CD4-positive, alpha-beta T cell treated with Interferon alpha-2 for 1 hour (primary cell): ENCODE results near the gene PACS2.
"Not testable (repeated sequence)": the region's sequence is repeated elsewhere in the genome, so short reads cannot be mapped to it uniquely, and the experiment has no call there.

Source experiments
- DNase-seq, 2 donors: peaks; one replicate each; pipeline ENCODE4 v3.0.0-alpha.2; 2020 to 2022

The PACS2 gene

DNA sequence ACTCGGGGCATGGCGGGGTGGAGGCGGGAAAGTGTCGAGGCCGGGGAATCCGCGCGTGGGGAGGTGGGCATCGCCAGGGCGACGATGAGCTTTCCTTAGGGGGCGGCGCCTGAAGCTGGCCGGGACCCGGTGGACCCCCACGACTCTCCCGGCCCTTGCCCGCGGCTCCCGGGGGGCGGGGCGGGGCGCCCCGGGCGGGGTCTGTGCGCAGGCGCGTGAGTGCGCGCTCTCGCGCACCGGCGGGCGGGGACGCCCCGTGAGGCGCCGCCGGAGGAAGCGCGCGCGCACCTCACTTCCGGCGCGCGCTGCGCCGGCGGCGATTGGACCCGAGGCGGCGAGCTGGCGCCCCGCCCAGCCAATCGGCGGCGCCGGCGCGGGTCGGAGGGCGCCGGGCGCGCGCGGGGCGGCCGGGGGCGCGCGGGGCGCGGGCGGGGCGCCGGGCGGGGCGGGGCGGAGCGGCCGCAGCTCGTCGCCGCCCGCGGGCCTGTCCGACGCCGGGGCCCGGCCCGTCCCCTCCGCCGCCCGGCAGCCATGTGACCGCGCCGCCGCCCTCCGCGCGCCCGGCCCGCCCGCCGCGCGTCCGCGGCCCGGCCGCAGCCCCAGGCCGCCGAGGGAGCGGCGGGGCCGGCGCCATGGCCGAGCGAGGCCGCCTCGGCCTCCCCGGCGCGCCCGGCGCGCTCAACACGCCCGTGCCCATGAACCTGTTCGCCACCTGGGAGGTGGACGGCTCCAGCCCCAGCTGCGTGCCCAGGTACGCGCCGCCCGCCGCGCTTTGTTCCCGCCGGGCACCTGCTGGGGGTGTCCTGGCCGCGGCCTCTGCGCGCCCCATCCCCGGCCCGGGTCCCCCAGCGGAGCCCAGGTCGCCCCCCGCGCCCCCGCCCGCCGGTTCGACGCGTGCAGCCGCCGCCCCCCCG, at the start of gene PACS2:
PACS2 (plus strand) TSS at position 462 of the 914 bp plus-strand sequence; CDS start at position 633, 171 bp downstream.
- peak; percentile 75 to 86 for DNase-seq

DNA sequence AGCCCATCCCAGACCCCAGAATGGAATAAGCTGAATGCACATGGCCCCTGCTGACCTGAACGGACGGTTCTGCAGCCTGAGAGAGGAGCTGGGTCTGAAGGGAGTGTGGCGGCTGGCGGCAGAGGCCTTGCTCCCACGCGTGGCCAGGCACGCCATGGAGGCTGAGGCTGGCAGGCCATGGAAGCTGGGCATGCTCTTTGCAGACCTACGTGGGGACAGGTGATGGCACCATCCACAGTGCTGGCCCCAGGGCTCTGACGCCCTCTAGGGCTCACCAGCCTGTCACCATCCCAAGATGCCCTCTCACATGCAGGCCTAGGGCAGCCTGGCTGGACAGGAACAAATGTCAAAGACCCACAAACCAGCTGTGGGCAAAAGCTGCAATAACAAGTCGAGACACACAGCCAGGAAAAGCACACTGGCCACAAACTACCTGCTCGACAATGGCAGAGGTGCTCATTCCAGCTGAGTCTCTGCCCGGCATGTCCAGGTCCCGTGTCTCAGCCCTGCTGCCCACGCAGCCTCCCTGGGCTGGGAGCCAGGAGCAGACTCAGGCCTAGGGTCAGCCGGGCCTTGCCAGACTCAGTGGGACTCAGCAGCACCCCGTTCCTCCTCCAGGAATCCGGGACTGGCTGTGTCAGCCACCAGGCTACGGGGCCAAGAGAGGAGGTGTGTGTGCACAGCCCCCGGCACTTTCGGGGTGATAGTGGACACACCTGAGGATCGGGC, 46.6 kb upstream of the PACS2 start:
- no peak for DNase-seq

DNA sequence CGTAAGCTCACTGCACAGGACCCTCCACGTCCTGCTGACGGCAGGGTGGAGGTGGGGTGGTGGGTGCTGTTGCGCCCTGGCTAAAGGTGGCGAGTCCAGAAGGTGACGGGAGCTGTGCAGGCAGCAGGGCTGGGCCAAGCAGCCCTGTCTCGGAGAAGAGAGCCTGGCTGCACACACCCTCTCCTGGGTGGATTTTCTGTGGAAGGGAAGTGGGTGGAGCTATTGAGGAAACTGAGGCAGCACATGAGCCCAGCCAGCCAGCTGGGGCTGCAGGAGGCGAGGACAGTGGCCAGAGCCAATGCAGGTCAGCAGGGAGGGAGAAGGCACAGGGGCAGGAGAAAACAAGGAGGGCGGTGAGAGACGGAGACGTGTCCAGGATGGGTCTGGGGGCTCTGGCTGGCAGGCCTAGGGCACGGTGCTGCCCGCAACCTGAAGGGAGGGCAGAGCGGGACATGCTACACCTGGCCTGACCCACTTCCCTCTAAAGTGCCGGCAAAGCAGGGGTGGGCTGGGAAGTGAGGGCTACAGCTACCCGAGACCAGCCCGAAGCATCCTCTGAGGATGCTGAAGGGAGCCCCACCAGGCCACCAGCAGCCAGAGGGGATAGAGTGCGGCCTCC, 45.7 kb upstream of the PACS2 start:
- no peak for DNase-seq

DNA sequence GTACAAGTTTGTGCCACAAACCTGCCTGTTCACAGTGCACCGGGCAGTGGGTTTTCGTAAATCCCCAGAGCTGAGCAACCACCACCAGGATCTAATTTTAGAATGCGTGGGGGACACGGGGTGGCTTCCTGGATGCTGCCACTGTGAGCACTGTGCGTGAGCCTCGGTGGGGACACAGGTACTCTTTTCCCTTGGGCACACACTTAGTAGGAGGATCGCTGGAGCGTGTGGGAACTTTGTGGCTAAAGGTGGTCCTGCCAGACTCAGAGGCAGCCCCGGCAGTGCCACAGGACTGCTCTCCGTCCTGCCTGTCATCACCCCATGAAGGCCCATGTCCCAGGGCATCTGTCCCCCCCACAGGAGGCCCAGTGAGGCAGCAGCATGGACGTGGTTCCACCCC, 45.1 kb upstream of the PACS2 start:
- DNase-seq, result no peak

DNA sequence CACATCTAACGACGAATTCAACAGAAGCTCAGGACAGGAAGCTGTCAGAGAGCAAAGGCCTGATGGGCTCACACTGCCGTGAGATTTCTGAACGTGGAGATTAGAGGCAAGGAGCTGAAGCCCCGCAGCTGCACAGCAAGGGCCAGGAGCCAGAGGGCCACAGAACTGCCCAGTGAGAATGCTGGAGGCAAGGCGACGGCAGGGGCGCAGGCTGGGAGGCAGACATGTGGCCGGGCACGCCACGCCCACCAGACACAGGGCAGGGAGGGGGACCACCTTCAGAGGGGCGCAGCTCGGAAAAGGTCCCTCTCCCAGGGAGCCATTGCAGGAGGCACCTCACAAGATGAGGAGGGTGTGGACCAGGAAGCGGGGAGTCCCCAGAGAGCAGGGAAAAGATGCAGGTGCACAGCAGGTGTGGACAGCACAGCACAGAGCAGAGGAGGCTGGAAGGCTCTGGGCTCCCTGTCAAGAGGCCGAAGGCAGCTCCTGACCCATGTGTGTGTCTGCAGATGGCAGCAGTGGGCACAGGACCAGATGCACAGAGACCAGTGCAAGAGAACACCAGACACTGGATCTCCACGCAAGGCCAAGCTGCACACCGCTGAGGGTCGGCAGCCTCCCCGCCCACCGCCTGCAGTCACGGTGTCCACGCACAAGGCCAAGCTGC, 43.2 kb upstream of the PACS2 start:
- no peak for DNase-seq

DNA sequence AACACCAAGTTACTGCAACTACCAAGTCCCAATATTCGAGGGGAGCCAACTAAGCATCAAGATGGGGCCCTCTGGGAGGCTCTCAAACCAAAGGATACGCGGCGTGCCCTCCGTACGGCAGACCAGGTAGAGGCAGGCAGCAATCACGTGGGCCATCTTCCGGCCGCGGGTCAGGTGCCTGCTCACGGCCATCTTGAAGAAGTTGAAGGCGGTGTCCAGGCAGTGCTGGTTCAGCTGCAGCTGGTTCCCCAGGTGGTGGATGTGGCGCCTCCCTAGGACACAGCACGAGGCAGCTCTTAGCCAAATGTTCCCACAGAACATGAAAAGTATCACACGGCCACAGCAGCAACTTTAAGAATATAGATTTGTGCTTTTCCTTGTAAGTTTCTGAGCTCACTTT, 41.9 kb upstream of the PACS2 start:
- DNase-seq, result no peak

DNA sequence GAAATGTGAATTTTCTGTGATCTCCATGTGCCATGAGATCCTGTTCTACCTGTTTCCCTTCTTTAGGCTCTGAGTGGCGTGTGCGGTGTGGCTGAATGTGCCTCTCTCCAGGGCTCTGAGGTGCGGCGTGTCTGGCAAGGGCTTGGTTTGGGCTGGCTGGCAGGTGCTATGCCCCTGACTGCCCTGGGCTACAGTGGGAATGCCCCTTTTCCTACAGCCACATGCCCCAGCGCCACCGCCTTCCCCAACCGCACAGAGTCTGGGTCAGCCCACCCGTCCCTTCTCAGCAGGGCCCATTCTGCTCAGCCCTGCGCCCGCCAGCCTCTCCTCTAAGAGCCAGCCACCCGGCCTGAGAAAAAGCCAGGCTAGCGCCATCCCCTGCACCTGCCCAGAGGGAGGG, 41.5 kb upstream of the PACS2 start:
- no peak for DNase-seq

DNA sequence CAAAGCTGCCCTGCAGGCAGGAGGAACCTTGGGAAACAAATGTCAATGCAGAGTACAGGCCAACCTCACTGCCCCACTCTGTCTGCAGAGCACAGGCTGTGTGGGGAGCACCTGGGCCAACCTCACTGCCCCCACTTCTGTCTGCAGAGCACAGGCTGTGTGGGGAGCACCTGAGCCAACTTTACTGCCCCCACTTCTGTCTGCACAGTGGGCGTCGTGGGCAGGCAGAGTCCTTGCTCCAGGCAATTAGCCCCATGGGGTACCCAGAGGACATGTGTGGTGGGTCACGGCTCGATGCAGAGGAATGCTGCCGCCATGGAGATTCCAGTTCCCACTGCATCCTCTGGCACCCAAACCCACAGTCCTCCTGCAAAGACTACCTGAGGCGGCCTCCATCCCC, 39.9 kb upstream of the PACS2 start:
- DNase-seq, result no peak

DNA sequence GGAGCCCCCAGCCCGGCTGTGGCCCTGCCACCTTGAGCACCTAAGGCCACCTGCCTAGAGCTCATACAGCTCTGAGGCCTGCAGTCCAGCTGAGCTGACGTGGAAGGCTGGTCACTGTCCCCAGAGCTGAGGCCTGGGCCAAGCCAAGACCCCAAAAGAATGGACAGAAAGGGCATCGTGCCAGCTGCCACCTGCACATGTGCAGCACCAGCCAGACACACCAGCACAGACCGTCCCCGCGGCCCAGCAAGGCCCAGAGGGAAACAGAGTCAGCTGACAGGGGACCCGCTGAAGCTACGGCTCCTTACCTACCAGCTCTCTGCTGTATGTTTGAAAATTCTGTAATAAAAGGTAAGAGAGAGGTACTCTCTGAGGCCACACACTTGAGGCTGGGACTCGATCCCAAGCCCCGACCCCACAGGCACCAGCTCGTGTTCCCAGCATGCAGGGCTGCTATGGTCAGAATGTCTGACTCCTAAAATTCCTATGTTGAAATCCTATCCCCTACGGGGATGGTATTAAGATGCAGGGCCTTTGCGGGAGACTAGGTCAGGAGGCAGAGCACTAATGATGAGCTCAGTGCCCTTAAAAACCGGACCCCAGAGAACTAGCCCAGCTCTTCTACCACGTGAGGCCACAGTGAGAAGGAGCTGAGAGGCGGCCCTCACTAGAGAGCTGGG, 39.1 kb upstream of the PACS2 start:
- DNase-seq, result no peak

DNA sequence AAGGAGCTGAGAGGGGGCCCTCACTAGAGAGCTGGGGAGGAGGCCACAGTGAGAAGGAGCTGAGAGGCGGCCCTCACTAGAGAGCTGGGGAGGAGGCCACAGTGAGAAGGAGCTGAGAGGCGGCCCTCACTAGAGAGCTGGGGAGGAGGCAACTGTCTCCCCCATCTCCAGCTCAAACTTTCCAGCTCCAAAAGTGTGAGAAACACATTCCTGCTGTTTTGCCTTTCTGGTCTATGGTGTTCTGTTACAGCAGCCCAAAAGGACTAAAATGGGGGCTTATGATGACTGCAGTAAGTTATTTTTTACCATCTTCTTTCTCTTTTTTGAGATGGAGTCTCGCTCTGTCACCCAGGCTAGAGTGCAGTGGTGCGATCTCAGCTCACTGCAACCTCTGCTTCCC, 37.1 kb upstream of the PACS2 start:
- DNase-seq, result not testable (repeated sequence)

DNA sequence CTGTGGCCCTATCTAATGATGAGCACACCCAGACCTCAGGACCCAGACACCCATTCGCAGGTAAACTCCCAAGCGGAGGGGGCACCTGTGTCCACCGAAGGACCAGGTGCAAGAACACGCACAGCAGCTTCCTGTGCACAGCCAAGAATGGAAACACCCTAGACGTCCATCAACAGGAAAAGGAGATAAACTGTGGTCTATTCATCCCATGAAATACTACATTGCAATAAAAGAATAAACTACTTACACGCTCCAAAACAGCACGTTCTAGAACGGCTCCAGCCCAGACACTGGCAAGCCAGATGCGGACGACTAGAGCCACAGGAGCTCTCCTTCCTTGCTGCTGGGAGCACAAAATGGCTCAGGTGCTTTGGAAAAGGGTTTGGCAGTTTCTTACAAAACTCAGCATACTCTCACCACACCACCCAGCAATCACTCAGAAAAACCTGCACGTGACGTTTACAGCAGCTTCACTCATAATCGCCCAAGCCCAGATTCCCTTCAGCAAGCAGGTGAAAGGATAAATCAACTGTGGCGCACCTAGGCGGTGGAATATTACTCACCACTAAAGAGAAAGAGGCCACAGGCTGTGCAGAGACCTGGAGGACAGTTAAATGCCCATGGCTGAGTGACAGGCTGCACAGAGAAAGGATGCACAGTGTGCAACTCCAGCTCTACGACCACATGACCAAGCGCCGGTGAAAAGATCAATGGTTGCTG, 34.7 kb upstream of the PACS2 start:
- DNase-seq, result no peak

DNA sequence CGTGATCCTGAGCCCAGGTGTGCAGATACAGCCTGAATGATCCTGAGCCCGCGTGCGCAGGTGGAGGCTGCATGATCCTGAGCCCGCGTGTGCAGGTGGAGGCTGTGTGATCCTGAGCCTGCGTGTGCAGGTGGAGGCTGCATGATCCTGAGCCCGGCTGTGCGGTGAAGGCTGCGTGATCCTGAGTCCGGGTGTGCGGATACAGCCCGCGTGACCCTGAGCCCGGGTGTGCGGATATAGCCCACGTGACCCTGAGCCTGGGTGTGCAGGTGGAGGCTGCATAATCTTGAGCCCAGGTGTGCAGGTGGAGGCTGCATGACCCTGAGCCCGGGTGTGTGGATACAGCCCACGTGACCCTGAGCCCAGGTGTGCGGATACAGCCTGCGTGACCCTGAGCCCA, 34.0 kb upstream of the PACS2 start:
- no peak for DNase-seq

DNA sequence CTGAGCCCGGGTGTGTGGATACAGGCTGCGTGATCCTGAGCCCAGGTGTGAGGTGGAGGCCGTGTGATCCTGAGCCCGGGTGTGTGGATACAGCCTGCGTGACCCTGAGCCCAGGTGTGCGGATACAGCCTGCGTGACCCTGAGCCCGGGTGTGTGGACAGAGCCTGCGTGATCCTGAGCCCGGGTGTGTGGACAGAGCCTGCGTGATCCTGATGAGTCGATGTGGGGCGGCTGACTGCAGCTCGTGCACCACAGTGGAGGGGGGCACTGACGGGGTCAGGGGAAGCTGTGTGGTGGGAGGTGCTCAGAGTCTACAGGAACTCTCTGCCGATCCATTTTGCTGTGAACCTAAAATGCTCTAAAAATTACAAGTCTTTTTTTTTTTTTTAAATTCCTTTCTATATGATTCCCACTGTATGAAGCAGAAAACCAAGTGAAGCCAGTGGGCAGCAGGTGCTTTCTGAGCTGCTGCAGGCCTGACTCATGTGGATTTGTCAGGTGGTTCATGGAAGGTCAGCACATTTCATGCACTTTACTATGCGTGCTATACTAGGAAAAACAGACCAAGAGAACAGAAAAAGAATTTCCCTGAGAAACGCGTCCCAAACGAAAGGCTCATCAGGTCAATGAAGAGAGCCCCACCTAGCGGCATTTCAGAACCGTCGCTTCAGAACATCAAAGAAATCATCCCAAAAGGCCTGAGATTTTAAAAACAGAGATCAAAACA, 33.0 kb upstream of the PACS2 start:
- peak in 1 of 2 donors; percentile 45 for DNase-seq

DNA sequence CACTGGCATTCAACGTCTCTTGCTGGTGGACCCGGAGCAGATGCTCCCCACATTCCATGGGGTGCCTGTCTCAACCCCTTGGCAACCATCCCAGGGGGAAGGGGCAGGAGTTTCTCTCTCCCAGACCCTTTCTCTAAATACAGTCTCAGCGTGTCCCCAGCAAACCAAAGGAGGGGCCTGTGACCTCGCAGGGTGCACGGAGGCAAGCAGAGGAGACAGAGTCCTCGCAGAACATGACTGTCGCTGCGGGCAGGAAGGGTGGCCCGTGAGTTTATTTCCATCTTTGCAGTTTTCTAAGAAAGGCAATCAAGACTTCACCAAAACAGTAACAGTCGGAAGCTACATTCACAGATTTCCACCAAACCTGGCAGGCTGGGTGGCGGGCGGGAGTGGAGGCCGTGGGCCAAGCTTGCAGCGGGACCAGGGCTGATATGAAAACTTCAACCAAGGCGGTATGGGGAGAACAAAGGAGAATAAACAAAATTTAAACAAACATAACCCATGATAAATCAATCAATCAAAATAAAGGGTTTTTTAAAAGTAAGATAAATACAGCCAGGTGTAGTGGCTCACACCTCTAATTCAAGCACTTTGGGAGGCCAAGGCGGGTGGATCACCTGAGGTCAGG, 32.3 kb upstream of the PACS2 start:
- DNase-seq, result no peak

DNA sequence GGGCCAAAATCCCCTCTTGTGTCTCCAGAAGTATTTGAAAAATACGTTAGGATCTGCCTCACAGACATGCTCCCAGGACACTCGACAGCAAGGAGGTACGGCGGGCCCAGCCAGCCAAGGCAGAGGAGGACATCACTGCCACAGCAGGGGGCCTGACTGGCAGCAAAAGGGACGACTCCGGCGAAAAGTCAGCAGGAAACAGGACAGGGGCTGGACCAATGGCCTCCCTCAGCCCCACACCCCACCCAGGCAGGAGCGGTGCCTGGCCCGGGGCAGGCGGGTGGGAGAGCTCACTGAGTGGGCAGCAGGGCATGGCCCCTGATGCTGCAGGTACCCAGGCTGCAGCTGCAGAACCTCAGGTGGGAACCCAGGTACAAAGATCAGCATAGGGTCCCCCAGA, 31.5 kb upstream of the PACS2 start:
- DNase-seq, result no peak

DNA sequence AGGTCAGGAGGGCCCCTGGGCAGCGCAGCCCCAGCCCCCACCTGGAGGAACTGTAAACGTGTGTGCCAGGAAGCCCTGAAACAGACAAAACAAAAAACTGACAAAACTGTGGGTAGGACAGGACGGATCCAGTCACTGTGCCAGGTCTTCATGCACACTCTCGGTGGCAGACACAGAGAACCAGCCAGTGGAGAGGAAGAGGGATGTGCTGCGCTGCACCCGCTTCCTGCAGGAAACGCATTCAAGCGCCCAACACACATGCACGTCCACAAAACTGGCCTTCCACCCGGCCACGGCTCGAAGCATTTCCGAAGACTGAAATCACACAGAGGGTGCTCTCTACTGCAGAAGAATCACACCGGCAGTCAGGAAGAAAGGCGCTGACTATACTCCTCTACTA, 30.6 kb upstream of the PACS2 start:
- no peak for DNase-seq

DNA sequence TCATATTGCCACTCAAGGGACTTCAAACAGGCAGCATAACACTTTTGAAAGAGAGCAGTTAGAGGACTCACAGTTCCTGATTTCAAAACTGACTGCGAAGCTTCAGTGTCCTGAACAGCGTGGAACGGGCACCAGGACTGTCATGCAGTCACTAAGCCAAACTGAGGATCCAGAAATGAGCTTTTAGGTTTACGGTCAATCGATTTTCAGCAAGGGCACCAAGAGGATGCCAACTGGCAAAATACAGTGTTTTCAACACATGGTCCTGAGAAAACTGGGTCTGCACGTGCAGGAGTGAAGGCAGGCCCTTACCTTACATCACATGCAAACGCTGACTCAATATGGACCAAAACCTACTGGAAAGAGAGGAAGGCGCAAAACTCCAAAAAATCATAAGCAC, 29.4 kb upstream of the PACS2 start:
- DNase-seq, result no peak

DNA sequence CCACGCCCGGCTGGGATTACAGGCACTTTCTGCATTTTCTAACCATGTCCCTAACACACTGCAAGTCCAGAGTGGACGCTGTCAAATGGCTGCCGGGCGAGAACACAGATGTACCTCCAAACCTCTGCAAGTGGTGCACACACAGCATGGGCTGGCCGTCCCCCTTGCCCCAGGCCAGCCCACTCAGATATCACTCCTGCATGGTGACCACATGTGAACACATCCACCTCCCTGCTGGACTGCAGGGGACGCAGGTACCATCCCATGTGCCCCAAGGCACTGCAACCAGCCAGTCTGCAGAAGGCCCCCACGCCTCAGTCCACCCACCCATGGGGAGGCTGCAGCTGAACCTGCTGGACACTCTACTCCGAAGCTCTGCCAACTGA, 27.8 kb upstream of the PACS2 start:
- DNase-seq, result no peak

DNA sequence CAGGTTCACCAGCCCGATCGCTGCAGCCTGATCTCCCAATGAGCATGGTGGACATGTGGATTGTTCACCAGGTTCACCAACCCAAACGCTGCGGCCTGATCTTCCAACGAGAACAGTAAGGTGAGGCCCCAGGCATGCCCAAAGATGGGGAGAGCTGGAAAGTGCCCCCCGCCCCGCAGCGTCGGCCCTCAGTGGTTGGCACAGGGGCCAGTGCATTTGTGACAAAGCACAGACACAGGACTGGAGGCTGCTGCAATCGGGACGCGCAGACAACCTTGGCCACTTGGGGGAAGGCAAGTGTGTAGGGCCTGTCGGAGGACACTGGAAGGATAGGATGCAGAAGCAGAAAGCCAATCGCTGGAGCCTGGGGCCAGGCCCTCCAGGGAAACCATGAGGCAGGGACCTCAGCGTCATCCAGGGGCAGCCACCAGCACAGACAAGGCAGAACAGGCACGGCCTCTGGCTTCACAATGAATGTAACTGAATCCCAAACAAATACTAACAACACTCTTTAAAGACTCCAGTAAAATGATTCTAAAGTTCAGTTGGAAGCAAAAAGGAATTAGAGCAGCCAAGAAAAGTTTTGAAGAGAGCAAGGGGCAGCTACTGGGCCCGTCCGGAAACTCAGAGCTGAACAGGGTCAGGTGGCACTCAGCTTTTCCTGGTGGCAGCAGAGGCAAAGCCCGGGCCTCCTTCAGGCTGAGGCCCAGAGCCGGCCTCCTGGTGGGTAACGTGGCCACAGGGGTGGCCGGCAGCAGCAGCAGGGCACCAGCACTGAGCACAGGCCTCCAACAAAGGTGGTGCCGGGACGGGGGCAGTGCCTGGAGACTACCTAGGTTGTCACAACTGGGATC, 27.1 kb upstream of the PACS2 start:
- DNase-seq, result no peak

DNA sequence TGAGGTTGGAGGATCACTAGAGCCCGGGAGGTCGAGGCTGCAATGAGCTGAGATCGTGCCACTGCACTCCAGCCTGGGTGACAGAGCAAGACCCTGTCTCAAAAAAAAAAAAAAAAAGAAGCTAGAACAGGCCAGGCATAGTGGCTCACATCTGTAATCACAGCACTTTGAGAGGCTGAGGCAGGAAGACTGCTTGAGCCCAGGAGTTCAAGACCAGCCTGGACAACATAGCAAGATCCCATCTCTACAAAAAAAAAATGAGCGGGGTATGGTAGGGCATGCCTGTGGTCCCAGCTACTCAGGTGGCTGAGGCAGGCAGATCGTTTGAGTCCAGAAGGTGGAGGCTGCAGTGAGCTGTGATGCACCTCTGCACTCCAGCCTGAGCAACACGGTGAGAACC, 25.6 kb upstream of the PACS2 start:
- DNase-seq, result not testable (repeated sequence)
